ENCODE results near the gene CRYBG1.
"Not testable (repeated sequence)": the region's sequence is repeated elsewhere in the genome, so short reads cannot be mapped to it uniquely, and the experiment has no call there.

The CRYBG1 gene

DNA sequence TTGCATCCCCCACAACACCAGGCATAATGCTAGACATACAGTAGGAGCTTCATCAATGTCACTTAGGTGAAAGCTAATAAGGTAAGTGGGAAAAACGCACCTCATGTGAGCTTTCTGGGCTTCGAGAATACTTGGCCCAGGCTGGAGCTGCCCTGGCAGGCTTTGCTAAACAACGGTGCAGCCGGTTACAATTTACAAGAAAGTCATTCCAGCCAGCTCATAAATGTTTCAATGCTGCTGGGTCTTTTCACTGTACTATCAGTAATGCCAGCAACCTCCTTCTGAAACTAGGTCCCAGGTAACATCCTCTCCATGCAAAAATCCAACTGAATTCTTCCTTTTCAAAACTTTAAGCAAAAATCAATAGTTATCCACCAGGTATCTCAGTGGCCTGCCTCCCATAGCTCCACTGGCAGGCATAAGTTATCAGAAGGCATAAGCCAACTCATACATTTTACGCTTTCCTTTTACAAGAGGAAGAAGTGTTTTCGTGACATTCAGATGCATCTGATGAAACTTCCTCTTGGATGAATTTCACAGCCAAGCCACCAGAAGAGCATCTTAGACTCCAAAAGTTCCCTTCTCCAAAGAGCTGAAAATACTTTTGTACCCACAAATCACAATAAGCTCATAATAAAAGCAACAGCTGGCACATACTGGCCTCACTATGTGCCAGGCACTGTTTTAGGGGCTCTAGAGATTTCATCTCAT is 212.5 kb downstream of the CRYBG1 start:
- no peak overlapping the region for H3K4me3 ChIP-seq (ENCODE audit: low read depth, low read length)
- DNase-seq (ENCODE audit: low read depth) = no peak
- in situ Hi-C loops (cut with HindIII; ENCODE audit: low sequenced_read_pairs) = no loop called here
- TF ChIP-seq, protein P1, sequence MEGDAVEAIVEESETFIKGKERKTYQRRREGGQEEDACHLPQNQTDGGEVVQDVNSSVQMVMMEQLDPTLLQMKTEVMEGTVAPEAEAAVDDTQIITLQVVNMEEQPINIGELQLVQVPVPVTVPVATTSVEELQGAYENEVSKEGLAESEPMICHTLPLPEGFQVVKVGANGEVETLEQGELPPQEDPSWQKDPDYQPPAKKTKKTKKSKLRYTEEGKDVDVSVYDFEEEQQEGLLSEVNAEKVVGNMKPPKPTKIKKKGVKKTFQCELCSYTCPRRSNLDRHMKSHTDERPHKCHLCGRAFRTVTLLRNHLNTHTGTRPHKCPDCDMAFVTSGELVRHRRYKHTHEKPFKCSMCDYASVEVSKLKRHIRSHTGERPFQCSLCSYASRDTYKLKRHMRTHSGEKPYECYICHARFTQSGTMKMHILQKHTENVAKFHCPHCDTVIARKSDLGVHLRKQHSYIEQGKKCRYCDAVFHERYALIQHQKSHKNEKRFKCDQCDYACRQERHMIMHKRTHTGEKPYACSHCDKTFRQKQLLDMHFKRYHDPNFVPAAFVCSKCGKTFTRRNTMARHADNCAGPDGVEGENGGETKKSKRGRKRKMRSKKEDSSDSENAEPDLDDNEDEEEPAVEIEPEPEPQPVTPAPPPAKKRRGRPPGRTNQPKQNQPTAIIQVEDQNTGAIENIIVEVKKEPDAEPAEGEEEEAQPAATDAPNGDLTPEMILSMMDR (IDR thresholded peaks at IDR 0.05; ENCODE audit: low read depth, low read length, missing control alignments) = no peak

- peak; percentile 37 for DNase-seq (ENCODE audit: low read depth)
- no peak overlapping the region for H3K4me3 ChIP-seq (ENCODE audit: low read depth, low read length)
- TF ChIP-seq, protein P1 (IDR thresholded peaks at IDR 0.05; ENCODE audit: low read depth, low read length, missing control alignments) = no peak
- in situ Hi-C loops (cut with HindIII; ENCODE audit: low sequenced_read_pairs) = no loop called here
These were observed 214.4 kb downstream of the CRYBG1 start for GRCh38 chr6:106574741-106575458.

DNA sequence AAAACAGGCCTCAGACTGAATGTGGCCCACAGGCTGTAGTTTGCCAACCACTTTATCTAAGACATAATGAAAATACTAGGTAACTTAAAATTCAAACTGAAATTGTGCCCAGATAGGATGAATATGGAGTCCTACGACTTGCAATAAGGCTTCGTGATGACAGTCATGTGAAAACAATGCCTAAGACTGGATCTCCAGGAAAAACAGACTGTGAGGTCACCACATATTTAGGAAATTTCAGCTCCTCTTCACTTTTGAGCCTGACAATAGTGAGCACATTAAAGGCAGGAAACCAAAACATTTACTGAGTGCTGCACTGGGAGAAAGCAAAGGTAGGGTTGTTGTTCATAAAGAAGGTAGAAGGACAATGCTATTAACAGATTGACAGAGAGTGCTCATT is 218.8 kb downstream of the CRYBG1 start:
- TF ChIP-seq, protein P1 (IDR thresholded peaks at IDR 0.05; ENCODE audit: low read depth, low read length, missing control alignments) = no peak
- no peak overlapping the region for H3K4me3 ChIP-seq (ENCODE audit: low read depth, low read length)
- no peak for DNase-seq (ENCODE audit: low read depth)
- in situ Hi-C loops (cut with HindIII; ENCODE audit: low sequenced_read_pairs) = no loop called here

DNA sequence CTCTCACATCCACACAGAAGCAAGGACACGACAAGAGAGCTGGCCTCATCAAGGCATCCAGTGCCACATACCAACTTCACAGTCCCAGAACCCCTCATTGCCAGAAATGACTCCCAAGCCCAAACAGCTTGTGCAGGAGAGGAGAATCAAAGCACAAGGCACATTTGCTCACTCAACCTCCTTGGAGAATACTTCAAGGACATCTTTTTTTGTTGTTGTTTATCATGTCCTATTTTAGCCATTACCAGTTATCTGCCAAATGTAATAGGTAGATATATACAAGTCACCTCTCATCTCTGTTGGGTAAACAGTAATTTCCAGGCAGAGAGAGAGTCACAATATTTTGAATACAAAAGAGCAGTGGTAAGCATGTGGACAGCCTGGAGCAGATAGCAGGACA is 221.0 kb downstream of the CRYBG1 start:
- no peak overlapping the region for H3K4me3 ChIP-seq (ENCODE audit: low read depth, low read length)
- TF ChIP-seq, protein P1 (IDR thresholded peaks at IDR 0.05; ENCODE audit: low read depth, low read length, missing control alignments) = no peak
- DNase-seq (ENCODE audit: low read depth) = no peak

GRCh38 chr6:106586815-106587415 is 226.4 kb downstream of the CRYBG1 start:
- no peak for DNase-seq (ENCODE audit: low read depth)
- in situ Hi-C loops (cut with HindIII; ENCODE audit: low sequenced_read_pairs) = no loop called here
- H3K4me3 ChIP-seq (ENCODE audit: low read depth, low read length) = no peak overlapping the region
- TF ChIP-seq, protein P1 (IDR thresholded peaks at IDR 0.05; ENCODE audit: low read depth, low read length, missing control alignments) = no peak

More for the DNA sequence above, 221.0 kb downstream of the CRYBG1 start:
- in situ Hi-C loops (cut with HindIII; ENCODE audit: low sequenced_read_pairs) = no loop called here

- H3K4me3 ChIP-seq (ENCODE audit: low read depth, low read length); in situ Hi-C loops (cut with HindIII; ENCODE audit: low sequenced_read_pairs); DNase-seq (ENCODE audit: low read depth): not testable (repeated sequence)
These were observed 228.4 kb downstream of the CRYBG1 start for GRCh38 chr6:106588937-106589336.

All from astrocyte of the cerebellum (primary cell).